ENCODE data around the gene JDP2. TPM values are rescaled to one million over a fixed set of nuclear protein-coding genes. Genes with fewer than 3 reads are reported as not detected.
"Not testable (repeated sequence)": the region's sequence is repeated elsewhere in the genome, so short reads cannot be mapped to it uniquely, and the experiment has no call there.

JDP2 gene, protein sequence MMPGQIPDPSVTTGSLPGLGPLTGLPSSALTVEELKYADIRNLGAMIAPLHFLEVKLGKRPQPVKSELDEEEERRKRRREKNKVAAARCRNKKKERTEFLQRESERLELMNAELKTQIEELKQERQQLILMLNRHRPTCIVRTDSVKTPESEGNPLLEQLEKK
- 40.6 and 42.4 TPM in 2 replicates for total RNA-seq (2014; rRNA removed; shearing (Covaris generic))
- 37.6 and 43.1 TPM in 2 replicates for polyA plus RNA-seq (2014; cell fraction: nucleus; rRNA removed)

DNA sequence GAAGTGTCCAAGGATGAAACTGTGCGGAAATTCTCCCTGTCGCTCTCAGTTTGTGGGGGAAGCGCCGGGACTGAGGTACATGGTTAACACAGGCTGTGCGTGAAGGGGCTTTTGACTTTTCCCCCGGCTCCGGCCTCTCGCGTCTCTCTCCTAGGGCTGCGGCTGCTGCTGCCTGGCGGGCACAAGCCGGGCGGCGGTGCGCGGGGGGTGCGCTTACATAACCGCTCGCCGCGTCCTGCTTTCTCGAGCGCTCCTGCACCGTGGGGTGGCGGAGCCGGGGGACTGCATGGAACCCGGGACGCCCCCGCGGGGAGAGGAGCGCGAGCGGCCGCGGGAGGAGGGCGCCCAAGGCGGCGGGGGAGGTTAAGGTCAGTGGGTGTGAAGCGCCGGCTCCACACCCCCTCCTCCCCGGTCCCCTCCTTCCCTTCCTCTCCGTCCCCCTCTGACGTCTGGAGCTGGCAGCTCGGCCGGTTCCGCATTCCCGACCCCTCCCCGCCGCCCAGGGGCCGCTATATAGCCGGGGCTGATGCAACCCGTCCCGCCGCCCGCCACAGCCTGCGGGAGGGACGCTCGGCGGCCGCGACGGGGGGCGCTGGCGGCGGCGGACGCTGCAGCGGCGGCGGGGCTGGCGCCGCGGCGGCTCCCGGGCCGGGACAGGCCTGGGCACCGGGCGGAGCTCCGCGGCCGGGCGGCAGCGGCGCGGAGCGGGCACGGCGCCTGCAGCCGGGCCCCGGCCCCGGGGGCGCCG, at the start of gene JDP2:
TSS of gene JDP2 (plus strand) at position 541 of the 748 bp plus-strand sequence. CDS start 9,899 bp downstream, outside the sequence.
- DNase-seq (ENCODE audit: extremely low read depth, low read depth), result peak; percentile 68

GRCh38 chr14:75379246-75379929, 48.4 kb upstream of the JDP2 start:
- DNase-seq (ENCODE audit: extremely low read depth, low read depth), result no peak

GRCh38 chr14:75379930-75380270, 47.9 kb upstream of the JDP2 start:
- no peak for DNase-seq (ENCODE audit: extremely low read depth, low read depth)

- DNase-seq (ENCODE audit: extremely low read depth, low read depth), result no peak
Measured at GRCh38 chr14:75380656-75381055, 47.2 kb upstream of the JDP2 start.

- no peak for DNase-seq (ENCODE audit: extremely low read depth, low read depth)
Measured at GRCh38 chr14:75381642-75382041, 46.2 kb upstream of the JDP2 start.

DNA sequence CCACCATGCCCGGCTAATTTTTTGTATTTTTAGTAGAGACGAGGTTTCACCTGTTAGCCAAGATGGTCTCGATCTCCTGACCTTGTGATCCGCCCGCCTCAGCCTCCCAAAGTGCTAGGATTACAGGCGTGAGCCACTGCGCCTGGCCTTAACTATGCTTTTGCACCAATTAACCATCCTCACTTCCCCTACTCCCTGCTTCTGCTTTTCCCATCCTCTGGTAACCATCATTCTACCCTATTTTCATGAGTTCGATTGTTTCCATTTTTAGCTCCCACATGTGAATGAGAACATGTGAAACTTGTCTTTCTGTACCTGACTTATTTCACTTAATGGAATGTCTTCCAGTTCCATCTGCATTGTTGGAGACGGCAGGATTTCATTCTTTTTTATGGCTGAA, 44.6 kb upstream of the JDP2 start:
- DNase-seq (ENCODE audit: extremely low read depth, low read depth), result not testable (repeated sequence)

DNA sequence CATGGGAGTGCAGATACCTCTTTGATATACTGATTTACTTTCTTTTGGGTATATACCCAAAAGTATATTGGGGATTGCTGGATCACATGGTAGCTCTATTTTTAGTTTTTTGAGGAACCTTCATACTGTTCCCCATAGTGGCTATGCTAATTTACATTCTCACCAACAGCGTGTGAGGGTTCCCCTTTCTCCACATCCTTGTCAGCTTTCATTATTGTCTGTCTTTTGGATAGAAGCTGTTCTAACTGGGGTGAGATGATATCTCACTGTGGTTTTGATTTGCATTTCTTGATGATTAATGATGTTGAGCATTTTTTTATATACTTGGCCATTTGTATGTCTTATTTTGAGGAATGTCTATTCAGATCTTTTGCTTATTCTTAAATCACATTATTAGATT, 44.1 kb upstream of the JDP2 start:
- DNase-seq (ENCODE audit: extremely low read depth, low read depth), result no peak

GRCh38 chr14:75389679-75390078, 38.1 kb upstream of the JDP2 start:
- DNase-seq (ENCODE audit: extremely low read depth, low read depth), result no peak

GRCh38 chr14:75390183-75390582, 37.6 kb upstream of the JDP2 start:
- no peak for DNase-seq (ENCODE audit: extremely low read depth, low read depth)

DNA sequence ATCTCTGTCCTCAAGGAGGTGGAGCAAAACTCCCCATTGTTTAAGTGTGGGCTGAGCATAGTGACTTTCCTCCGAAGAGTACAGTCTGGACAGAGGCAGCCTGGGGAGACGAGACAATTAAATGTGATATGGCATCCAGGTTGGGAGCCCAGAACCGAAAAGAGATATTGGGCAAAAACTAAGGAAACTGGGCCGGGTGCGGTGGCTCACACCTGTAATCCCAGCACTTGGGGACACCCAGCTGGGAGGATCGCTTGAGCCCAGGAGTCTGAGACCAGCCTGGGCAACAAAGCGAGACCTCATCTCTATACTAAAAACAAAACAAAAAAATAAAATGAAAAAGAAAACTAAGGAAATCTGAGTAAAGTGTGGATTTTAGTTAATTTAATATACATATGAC, 35.9 kb upstream of the JDP2 start:
- DNase-seq (ENCODE audit: extremely low read depth, low read depth), result no peak

DNA sequence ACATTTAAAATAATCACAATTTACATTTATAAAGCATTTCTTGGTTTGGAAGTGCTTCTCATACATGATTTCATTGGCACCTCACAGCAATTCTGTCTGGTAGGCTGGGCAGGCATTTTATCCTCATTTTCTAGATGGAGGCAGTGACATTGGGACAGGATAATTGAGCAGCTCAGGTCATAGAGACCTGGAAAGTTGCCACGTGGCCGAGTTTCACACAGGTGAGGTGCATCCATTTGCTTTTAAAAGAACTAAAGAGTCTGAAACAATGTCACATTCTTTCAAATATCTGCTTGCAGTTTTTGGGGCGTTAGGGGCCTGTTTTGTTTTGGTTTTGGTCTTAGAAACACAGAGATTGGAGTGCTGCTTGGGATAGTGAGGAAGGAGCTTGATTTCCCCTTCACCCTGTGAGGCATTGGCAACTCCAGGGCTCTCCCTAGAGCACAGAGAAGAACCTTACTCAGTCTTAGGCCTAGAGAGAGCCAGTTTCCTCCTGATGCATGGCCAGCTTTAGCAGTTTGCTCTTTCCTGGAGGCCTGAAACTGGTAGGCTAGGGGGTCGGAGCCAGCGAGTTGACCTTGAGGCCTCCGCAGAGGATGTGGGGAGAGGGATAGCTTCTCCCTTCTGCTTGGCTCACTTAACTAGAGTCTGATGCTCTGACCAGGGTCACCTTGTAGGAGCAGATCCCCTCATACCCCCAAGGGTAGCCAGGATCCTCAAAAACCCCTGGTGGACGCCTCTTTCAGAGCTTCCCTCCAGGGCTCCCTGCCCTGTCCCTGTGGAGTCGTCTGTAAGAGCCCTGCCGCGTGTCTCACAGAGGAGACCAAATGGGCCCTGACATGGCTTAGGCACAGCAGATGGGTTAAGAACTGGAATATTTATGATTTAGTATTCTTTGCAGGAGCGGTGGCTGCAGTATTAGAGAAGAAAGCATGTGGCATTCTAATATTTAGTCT, 34.9 kb upstream of the JDP2 start:
- DNase-seq (ENCODE audit: extremely low read depth, low read depth), result no peak

DNA sequence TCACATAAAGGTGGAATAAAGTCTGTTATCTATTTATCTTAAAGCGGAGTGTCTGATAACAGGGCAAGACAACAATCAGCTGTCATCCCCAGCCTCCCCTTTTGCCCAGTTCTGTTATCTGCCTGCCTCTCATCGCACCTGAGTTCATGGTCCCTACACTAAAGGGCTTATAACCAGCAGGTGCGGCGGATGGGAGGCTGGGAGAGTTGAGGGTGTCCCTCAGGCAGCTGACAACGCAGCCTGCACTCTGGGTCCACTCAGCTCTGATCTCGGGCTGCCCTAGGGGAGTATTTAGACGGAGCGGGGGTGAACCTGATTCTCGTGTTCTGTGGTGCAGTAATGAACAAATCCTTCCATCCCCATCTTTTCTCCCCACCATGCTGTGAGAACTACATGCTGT, 34.0 kb upstream of the JDP2 start:
- no peak for DNase-seq (ENCODE audit: extremely low read depth, low read depth)

DNA sequence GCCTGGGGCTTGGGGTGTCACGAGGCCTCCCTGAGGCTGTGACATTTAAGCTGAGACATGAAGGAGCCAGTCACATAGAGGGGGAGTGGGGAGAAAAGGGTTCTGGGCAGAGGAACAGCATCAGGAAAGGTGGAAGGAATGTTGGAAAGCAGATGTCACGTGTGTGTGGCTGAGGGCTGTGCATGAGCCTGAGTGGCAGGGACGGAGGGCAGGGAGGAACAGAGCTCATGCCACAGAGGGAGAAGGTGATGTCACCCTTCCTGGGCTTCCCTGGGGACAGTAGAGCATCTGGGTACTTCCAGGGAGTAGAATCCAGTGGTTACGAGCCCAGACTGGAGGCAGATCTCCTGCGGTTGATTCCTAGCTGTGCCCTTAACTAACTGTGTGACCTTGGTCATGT, 32.0 kb upstream of the JDP2 start:
- DNase-seq (ENCODE audit: extremely low read depth, low read depth), result no peak

DNA sequence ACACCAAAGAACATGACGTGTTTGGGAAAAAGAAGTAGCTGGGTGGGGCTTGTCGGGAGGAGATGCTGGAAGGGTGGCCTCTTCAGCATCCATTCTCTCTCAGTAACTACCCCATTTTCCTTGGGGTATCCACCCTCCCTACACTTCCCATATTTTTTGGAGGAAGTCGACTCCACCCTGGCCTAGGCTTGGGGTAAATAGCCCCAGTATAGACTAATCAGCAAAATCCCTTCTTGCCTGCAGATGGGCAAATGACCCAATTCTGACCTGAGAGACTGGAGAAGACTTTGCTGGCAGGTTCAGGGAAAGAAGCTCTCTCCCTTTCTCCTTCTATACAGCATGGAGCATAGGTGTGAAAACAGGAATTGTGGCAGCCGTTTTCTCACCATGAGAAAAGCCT, 28.5 kb upstream of the JDP2 start:
- no peak for DNase-seq (ENCODE audit: extremely low read depth, low read depth)

DNA sequence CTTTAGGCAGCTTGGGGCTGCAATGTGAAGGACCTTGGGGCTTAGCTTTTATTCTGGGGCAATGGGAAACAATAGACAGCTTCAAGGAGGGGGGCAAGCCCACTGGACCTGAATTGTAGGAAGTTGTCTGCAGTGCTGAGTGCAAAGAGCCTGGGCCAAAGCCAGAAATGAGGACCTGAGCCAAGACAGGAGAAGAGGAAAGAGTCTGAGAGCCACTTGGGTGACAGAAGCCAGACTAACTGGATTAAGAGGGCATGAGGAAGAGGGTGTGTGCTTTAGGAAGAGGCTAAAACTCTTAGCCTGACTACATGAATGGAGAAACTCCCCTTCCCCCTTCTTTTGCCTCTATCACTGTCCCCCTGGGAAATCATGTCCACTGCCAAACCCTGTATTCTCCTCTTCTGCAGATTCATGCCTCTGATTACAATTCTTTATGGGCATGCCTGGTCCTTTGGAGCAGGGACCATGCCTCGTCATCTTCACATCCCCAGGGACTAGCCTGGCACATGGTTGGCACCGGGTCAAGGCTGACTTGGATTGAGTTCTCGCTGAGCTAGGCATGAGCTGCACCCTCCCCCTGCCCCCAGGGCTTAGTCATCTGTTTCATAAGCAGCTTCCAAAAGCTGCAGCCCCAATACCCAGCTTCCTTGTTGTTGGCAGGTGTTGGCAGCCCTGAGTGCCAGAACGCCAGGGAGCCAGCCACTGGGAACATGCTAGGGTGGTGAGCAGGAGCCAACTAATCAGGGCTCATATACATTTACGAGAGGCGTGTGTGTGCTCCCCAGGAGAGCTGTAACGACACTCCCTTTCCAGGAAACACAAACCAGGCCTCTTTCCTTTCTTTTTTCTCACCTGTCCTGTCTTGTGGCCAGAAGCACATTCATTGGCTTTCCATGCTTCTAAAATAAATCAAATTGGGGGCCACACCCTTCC, 27.7 kb upstream of the JDP2 start:
- DNase-seq (ENCODE audit: extremely low read depth, low read depth), result peak; percentile 44

- no peak for DNase-seq (ENCODE audit: extremely low read depth, low read depth)
Measured at GRCh38 chr14:75401361-75401760, 26.5 kb upstream of the JDP2 start.

DNA sequence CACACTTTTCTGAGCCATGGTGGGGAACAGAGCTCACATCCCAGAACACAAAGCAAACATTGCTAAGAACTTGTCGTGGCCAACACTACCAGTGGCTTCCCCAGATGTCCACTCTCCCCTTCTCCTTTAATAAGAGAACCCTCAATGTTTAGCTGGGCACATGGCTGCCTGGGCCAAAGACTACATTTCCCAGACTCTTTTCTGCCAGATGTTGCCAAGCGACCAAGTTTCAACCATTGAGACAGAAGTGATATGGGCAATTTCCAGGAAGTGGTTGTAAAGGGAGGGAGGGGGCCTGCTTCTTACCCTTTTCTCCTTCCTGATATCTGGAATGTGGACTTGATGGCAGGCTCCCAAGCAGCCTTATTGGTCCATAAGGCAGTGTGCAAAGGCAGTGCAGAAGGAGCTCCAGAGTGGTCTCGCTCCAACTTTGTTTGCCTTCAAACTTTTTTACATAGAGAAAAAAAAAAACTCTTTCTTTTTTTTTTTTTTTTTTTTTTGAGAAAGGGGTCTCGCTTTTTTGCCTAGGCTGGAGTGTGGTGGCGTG, 24.9 kb upstream of the JDP2 start:
- no peak for DNase-seq (ENCODE audit: extremely low read depth, low read depth)

- DNase-seq (ENCODE audit: extremely low read depth, low read depth), result no peak
Measured at GRCh38 chr14:75404847-75405246, 23.0 kb upstream of the JDP2 start.

DNA sequence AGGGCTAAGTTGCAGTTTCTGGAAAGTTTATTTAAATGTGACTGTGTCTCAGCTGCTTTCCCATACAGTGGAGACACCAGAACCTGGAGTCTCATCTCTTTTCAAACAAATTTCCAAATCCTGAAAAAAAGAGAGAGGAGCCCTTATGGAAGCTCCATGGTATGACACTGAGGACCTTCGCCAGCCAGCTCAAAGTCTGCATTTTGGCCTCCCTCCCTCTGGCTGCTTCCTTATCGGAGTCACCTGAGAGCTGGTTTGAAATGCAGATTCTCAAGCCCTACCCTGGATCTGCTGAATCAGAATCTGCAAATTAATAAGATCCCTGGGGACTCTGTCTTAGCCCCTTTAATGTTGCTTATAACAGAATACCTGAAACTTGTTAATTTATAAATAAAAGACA, 21.7 kb upstream of the JDP2 start:
- DNase-seq (ENCODE audit: extremely low read depth, low read depth), result no peak
